RWPE2 (cell line): Measurements from ENCODE around the gene KIF1A.

Experiments
- ATAC-seq: fragments of 200-7000 bp; cut with Tn5 transposase; 3 replicates; pipeline ENCODE4 v1.9.1; 2021; ENCODE audit warnings: low read depth
- DNase-seq: peaks from one replicate; pipeline ENCODE4 v3.0.0-alpha.2; 2020; ENCODE audit warnings: low spot score
- H3K27ac ChIP-seq: fragments of 450-650 bp; 2 replicates; pipeline ENCODE4 v1.5.1; 2017; ENCODE audit warnings: mild to moderate bottlenecking; ENCODE audit not compliant: poor library complexity, severe bottlenecking
- H3K27me3 ChIP-seq: fragments of 250-450 bp; sonication (Bioruptor Pico); 2 replicates; pipeline ENCODE4 v1.5.1; 2021; ENCODE audit warnings: mild to moderate bottlenecking, moderate library complexity; ENCODE audit not compliant: insufficient read depth, poor library complexity, severe bottlenecking
- H3K36me3 ChIP-seq: fragments of 250-450 bp; sonication (Bioruptor Pico); 2 replicates; pipeline ENCODE4 v1.5.1; 2020; ENCODE audit warnings: low read depth, mild to moderate bottlenecking, moderate library complexity
- H3K4me1 ChIP-seq: fragments of 250-450 bp; sonication (Bioruptor Pico); 2 replicates; pipeline ENCODE4 v1.5.1; 2021; ENCODE audit warnings: mild to moderate bottlenecking, moderate library complexity; ENCODE audit not compliant: insufficient read depth, poor library complexity, severe bottlenecking
- H3K4me3 ChIP-seq: fragments of 250-450 bp; sonication (Bioruptor Pico); 2 replicates; pipeline ENCODE4 v1.5.1; 2021; ENCODE audit warnings: mild to moderate bottlenecking, moderate library complexity; ENCODE audit not compliant: severe bottlenecking
- H3K9me3 ChIP-seq: fragments of 250-450 bp; sonication (Bioruptor Pico); 2 replicates; pipeline ENCODE4 v1.5.1; 2021; ENCODE audit warnings: mild to moderate bottlenecking, moderate library complexity; ENCODE audit not compliant: severe bottlenecking
- TF ChIP-seq, protein P1 (sequence below): fragments of 450-650 bp; IDR thresholded peaks from one replicate; pipeline ENCODE4 v1.5.1; 2017; ENCODE audit warnings: mild to moderate bottlenecking, moderate library complexity; ENCODE audit not compliant: poor library complexity, severe bottlenecking

Gene KIF1A

DNA sequence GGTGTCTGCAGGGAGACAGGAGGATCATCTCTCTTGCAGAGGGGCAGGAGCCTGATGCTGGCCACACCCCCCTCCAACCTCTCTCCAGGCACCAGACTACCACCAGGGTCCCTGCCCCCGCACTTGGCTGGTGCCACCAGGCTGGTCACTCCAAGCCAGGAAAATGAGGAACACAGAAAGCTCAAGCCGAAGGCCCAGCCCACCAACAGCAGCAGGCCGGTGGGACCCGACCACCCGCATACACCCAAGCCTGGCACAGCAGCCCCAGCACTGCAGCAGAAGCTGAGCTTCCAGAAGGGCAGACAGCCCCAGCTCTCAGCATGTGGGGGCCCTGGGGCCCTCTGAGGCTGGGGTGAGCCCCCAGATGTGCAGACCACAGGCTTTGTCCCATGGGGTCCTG is 52.7 kb downstream of the KIF1A start:
- H3K9me3 ChIP-seq: no peaks in the 10 kb centered on the region
- H3K4me1 ChIP-seq: no peaks in the 10 kb centered on the region
- DNase-seq (no peak), ATAC-seq (no peak)
- no peaks in the 10 kb centered on the region for H3K36me3 ChIP-seq
- H3K27me3 ChIP-seq: no peaks in the 10 kb centered on the region
- H3K4me3 ChIP-seq: no peak overlapping the region
- no peak overlapping the region for H3K27ac ChIP-seq
- TF ChIP-seq, protein P1, sequence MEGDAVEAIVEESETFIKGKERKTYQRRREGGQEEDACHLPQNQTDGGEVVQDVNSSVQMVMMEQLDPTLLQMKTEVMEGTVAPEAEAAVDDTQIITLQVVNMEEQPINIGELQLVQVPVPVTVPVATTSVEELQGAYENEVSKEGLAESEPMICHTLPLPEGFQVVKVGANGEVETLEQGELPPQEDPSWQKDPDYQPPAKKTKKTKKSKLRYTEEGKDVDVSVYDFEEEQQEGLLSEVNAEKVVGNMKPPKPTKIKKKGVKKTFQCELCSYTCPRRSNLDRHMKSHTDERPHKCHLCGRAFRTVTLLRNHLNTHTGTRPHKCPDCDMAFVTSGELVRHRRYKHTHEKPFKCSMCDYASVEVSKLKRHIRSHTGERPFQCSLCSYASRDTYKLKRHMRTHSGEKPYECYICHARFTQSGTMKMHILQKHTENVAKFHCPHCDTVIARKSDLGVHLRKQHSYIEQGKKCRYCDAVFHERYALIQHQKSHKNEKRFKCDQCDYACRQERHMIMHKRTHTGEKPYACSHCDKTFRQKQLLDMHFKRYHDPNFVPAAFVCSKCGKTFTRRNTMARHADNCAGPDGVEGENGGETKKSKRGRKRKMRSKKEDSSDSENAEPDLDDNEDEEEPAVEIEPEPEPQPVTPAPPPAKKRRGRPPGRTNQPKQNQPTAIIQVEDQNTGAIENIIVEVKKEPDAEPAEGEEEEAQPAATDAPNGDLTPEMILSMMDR: no peak

DNA sequence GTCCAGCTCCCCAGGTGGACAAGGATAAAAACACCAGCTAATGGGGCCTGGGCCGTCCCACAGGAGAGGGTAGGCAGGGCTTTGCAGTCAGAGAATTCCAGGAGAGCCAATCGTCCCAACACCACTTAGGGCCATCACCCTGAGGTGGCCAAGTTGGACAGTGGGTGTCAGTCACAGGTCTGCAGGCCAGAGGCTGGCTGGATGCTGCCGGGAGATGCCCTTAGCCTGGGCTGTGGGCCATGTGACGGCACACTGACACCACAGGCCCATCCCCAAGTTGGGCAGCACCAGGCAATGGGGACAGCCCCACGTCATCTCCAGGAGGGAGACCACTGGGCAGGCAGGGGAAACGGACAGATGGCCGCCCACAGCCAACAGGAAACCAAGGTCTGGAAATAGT is 53.9 kb downstream of the KIF1A start:
- H3K27ac ChIP-seq: no peak overlapping the region
- TF ChIP-seq, protein P1: no peak
- H3K27me3 ChIP-seq: no peaks in the 10 kb centered on the region
- no peaks in the 10 kb centered on the region for H3K4me1 ChIP-seq
- ATAC-seq (no peak), DNase-seq (no peak)
- no peaks in the 10 kb centered on the region for H3K9me3 ChIP-seq
- H3K36me3 ChIP-seq: no peaks in the 10 kb centered on the region
- no peak overlapping the region for H3K4me3 ChIP-seq

DNA sequence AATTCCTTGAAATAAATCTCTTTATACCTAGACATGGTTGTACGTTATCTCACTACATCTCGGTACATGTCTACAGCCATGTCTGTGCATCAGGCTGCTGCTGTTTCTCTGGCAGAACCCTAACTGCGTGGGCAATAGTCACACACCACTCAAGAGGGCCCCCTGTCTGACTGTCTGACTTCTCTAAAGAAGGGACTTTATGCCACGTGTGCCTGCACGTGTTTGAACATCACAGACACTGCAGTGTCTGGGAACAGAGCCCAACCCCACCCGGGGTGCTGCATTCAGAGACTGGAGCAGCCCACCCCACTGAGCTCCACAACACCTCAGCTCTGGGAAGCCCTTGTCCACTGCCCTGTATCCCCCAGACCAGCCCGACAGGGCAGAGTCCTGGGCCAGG is 55.0 kb downstream of the KIF1A start:
- Histone ChIP-seq H3K4me3 (no peak overlapping the region), H3K4me1 (no peaks in the 10 kb centered on the region), H3K36me3 (no peaks in the 10 kb centered on the region), H3K27me3 (no peaks in the 10 kb centered on the region), H3K9me3 (no peaks in the 10 kb centered on the region), H3K27ac (no peak overlapping the region)
- TF ChIP-seq, protein P1: no peak
- ATAC-seq: no peak
- no peak for DNase-seq

- ATAC-seq: no peak
- Histone ChIP-seq H3K27me3 (no peaks in the 10 kb centered on the region), H3K27ac (no peak overlapping the region), H3K4me3 (no peak overlapping the region), H3K36me3 (no peaks in the 10 kb centered on the region), H3K9me3 (no peaks in the 10 kb centered on the region), H3K4me1 (no peaks in the 10 kb centered on the region)
- TF ChIP-seq, protein P1: no peak
- DNase-seq: no peak
Observed at GRCh38 chr2:240764605-240765004, 55.4 kb downstream of the KIF1A start.

GRCh38 chr2:240762971-240763370 is 57.0 kb downstream of the KIF1A start:
- Histone ChIP-seq H3K36me3 (no peaks in the 10 kb centered on the region), H3K27me3 (no peaks in the 10 kb centered on the region), H3K4me1 (no peaks in the 10 kb centered on the region), H3K27ac (no peak overlapping the region), H3K4me3 (no peak overlapping the region), H3K9me3 (no peaks in the 10 kb centered on the region)
- TF ChIP-seq, protein P1: no peak
- DNase-seq (no peak), ATAC-seq (no peak)
